Adipose tissue (tissue), 3 donors: ENCODE data around the gene SORCS2. TPM values are rescaled to one million over a fixed set of nuclear protein-coding genes. Genes with fewer than 3 reads are reported as not detected.

Experiments used
- H3K27ac ChIP-seq: one replicate; pipeline ENCODE4 v1.5.1; 2013; ENCODE audit warnings: low read depth, low read length
- WGBS, 3 donors: extraction: QIAGEN DNeasy Blood & Tissue Kit; methylation state at CpG; one replicate each; pipeline ENCODE4 v1.1.7; 2013; 5-methylcytosine and 5-hydroxymethylcytosine counted together
- polyA plus RNA-seq, 3 donors: library from polyadenylated mRNA; stranded (reverse); fragments of 200-250 nt; gene quantifications; one replicate each; pipeline ENCODE4 v1.2.3, GENCODE V29; 2013
- donor health status: healthy with polysubstance abuse.
- donor health status: Bipolar disorder and iron deficiency.
- donor health status: healthy.

Gene SORCS2
- polyA plus RNA-seq, 3 donors, result 0.22 to 2.2 (median 0.83) TPM

DNA sequence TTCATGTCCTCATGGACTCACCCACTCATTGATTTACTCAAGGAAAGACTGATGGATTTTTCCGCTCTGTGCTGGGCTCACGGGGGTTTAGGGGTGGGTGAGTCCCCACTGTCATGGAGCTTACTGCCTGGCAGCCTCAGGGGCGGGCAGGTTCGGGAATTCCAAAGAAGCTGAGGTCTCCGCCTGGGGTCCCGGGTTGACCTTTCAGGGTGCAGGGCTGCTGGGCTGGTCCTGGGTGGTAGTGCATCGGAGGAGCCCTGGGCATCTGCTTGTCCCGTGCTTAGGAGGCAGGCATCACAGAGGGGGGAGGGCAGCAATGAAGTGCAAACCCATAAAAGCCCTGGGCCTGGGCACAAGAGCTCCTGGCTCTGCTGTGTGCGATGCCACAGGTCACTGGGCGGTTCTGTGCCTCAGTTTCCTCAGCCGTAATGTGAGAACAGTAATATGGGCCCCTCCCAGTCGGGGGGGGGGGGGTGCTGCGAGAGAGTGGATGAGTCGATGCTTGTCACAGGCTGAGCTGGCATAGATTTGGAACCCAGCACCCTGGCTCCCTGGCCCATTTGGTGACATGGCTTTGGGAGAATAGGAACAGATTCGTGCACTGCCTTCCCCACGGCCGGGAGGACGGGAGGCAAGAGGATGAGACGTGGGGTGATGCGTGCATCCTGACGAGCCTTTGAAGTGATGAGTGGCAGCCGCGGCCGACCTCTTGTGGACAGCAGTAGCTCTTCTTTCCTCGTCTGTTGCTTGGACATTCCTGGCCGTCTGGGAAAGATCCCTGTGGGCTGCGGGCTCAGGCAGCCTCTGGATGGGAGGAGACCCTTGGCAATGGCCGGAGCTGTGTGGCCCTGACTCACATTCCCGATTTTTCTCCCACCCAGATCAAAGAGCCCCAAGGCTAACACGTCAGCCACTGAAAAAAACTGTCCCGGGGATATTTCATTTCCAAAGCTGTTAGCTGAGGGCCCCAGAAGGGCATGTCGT is 200.4 kb downstream of the SORCS2 start:
- no peak overlapping the region for H3K27ac ChIP-seq
- WGBS, 3 donors, result 46 to 57% (median 52%) methylated on average over 31 to 32 of the region's 32 CpGs

DNA sequence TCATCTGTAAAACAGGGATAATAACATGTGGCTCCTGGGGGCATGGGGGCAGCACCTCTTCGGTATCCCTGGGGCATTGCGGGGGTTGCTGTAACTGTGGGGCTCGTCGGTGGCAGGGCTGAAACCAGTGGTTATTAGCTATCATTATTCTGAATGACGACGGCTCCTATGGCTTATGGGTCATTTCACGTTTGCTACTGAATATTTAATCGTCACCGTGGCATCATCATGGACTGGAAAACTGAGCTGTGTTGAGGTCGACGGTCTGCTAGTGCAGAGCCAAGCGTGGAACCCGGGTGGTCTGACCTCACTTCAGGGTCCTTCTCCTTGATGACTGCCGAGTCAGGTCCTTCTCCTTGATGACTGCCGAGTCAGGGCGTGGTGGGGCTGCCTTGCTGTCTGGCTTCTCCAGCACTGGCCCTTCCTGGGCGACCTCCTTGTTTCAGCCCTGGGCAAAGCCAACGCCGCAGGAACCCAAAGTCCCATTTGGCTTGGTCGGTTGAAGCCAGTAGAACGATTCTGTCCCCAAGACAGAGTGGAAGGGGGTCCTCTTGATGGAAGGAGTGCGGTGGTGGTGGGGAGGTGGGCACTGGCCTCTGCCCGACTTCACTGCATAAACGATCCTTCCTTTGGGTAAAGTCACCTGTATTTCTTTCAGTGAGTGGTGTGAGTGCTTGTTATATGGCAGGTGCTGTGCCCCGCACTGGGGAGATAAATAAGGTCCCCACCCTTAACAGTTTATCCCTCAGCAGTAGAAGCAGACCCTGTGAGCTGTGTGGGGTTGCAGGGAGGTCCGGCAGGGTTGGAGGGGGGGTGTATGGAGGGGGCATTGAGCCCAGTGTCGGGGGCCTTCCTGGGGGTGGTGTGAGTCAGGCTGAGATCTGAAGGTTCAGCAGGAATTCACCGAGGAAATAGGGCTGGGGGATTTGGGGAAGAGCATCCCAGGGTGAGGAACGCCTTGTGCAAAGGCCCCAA is 201.6 kb downstream of the SORCS2 start:
- no peak overlapping the region for H3K27ac ChIP-seq
- 71 to 83% (median 82%) methylated on average over 29 of the region's 29 CpGs for WGBS, 3 donors

- H3K27ac ChIP-seq, result no peak overlapping the region
- 44 to 79% (median 76%) methylated on average over 21 of the region's 21 CpGs for WGBS, 3 donors
Measured at GRCh38 chr4:7394681-7395451, 202.5 kb downstream of the SORCS2 start.

- 83 to 87% (median 84%) methylated on average over 8 of the region's 8 CpGs for WGBS, 3 donors
Measured at GRCh38 chr4:7395645-7396044, 203.3 kb downstream of the SORCS2 start.

GRCh38 chr4:7396186-7396910 is 204.0 kb downstream of the SORCS2 start:
- 78 to 83% (median 82%) methylated on average over 14 of the region's 14 CpGs for WGBS, 3 donors
- H3K27ac ChIP-seq, result no peak overlapping the region

More at GRCh38 chr4:7395645-7396044, 203.3 kb downstream of the SORCS2 start:
- no peak overlapping the region for H3K27ac ChIP-seq

DNA sequence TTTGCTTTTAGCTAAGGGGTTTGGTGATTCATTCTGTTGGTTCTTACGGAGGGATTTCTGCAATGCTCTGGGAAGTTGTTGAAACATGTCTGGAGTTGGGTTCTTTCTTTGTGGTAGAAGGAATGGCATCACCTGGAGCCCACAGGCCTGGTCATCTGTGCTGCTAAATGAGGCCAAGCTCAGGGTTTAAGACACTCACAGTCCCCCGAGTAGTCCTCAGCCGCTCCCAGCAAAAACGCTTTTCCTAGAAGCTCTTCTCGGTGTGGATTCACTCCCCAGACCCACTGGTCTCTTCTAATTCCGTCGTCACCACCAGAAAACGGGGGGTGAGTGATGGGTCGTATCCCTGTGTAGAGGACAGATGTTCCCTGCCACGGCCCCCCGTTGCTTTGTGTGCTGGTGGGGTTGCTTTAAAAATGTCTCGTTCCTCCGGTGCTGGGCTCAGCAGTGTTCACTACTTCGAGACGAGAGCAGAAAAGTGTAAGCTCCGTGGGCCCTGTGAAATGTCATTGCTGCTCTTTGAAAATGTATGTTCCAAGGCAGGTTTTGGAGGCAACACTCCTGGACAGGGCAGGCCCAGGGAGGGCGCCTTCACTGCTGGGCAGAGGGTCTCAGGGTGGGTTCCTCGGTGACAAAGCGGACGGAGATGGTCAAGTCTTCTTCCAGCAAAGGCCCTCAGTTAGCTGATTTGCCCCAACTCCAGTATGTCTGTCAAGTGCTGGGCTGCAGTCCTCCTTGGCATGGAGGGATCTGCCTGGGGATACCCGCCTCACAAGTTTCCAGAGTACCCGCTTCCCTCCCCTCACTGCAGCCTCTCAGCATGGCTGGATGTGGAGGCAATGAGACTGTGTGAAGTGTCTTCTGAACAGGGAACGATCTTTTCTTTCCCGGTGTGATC is 205.1 kb downstream of the SORCS2 start:
- WGBS, 3 donors, result 75 to 77% (median 76%) methylated on average over 24 of the region's 24 CpGs

GRCh38 chr4:7398104-7398423 is 205.7 kb downstream of the SORCS2 start:
- WGBS, 3 donors, result 24 to 33% (median 27%) methylated on average over 6 of the region's 6 CpGs

More for the DNA sequence above, 205.1 kb downstream of the SORCS2 start:
- no peak overlapping the region for H3K27ac ChIP-seq

GRCh38 chr4:7398788-7399439 is 206.6 kb downstream of the SORCS2 start:
- 59 to 68% (median 62%) methylated on average over 8 of the region's 8 CpGs for WGBS, 3 donors
- H3K27ac ChIP-seq, result no peak overlapping the region

More at GRCh38 chr4:7398104-7398423, 205.7 kb downstream of the SORCS2 start:
- H3K27ac ChIP-seq, result no peak overlapping the region

- no peak overlapping the region for H3K27ac ChIP-seq
- 76 to 82% (median 79%) methylated on average over 16 of the region's 16 CpGs for WGBS, 3 donors
Measured at GRCh38 chr4:7399440-7400234, 207.3 kb downstream of the SORCS2 start.

GRCh38 chr4:7400671-7401298 is 208.4 kb downstream of the SORCS2 start:
- WGBS, 3 donors, result 65 to 84% (median 82%) methylated on average over 2 of the region's 2 CpGs
- H3K27ac ChIP-seq, result no peak overlapping the region

- 28 to 63% (median 61%) methylated on average over 4 of the region's 4 CpGs for WGBS, 3 donors
Measured at GRCh38 chr4:7402526-7402925, 210.2 kb downstream of the SORCS2 start.

GRCh38 chr4:7403001-7403400 is 210.7 kb downstream of the SORCS2 start:
- WGBS, 3 donors, result 49 to 59% (median 52%) methylated on average over 3 of the region's 3 CpGs
- H3K27ac ChIP-seq, result no peak overlapping the region

More at GRCh38 chr4:7402526-7402925, 210.2 kb downstream of the SORCS2 start:
- H3K27ac ChIP-seq, result no peak overlapping the region

DNA sequence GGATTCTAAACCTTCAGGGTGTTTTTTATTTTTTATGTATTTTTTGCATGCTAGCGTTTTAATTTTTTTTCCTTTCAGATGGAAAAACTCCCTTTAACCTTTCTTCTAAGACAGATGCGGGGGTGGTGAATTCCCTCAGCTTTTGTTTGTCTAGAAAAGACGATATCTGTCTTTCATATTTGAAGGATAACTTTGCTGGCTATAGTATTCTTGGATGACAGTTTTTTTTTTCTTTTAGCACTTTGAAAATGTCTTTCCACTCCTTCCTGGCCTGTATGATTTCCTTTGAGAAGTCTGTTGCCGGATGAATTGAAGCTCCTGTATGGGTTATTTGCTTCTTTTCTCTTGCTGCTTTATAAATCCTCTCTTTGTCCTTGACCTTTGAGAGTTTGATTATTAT is 215.8 kb downstream of the SORCS2 start:
- no peak overlapping the region for H3K27ac ChIP-seq
- WGBS, 3 donors, result 70 to 92% (median 89%) methylated on average over 4 of the region's 4 CpGs

- no peak overlapping the region for H3K27ac ChIP-seq
- 33 to 69% (median 48%) methylated on average over 1 of the region's 1 CpG for WGBS, 3 donors
Measured at GRCh38 chr4:7410446-7410845, 218.1 kb downstream of the SORCS2 start.

- no peak overlapping the region for H3K27ac ChIP-seq
- WGBS, 3 donors, result 58 to 87% (median 83%) methylated on average over 1 of the region's 1 CpG
Measured at GRCh38 chr4:7411491-7411890, 219.2 kb downstream of the SORCS2 start.
